ENCODE results near the gene TMEM121. TPM values are rescaled to one million over a fixed set of nuclear protein-coding genes. Genes with fewer than 3 reads are reported as not detected.
"Not testable (repeated sequence)": the region's sequence is repeated elsewhere in the genome, so short reads cannot be mapped to it uniquely, and the experiment has no call there.

TMEM121 gene
- total RNA-seq, 1 donor from 2014 or later = 3.1 TPM

GRCh38 chr14:105568859-105569766 lies 42.7 kb downstream of the TMEM121 start:
- H3K9ac ChIP-seq (ENCODE audit: low read depth in 1 of 3, low read length in 3 of 3) = no peak overlapping the region
- no peak overlapping the region for H3K4me3 ChIP-seq (ENCODE audit: low read length in 3 of 3)
- no peaks in the 10 kb centered on the region for H3K36me3 ChIP-seq (ENCODE audit: control insufficient read depth in 3 of 3, insufficient read depth in 3 of 3, low read length in 3 of 3)
- H3K9me3 ChIP-seq (ENCODE audit: control insufficient read depth in 3 of 3, low read length in 3 of 3) = no peaks in the 10 kb centered on the region
- no peak overlapping the region for H3K27ac ChIP-seq (ENCODE audit: low read depth, low read length)
- no peaks in the 10 kb centered on the region for H3K4me1 ChIP-seq (ENCODE audit: control insufficient read depth in 3 of 3, insufficient read depth in 3 of 3, low read length in 3 of 3)
- H3K27me3 ChIP-seq (ENCODE audit: control insufficient read depth in 3 of 3, insufficient read depth in 3 of 3, low read length in 3 of 3) = peaks cover 0 to 4% (median 0%) of the 10 kb centered on the region in 3 donors

GRCh38 chr14:105570482-105570881 lies 44.1 kb downstream of the TMEM121 start:
- Histone ChIP-seq H3K4me1 (ENCODE audit: control insufficient read depth in 3 of 3, insufficient read depth in 3 of 3, low read length in 3 of 3) (no peaks in the 10 kb centered on the region), H3K27me3 (ENCODE audit: control insufficient read depth in 3 of 3, insufficient read depth in 3 of 3, low read length in 3 of 3) (peaks cover 0 to 4% (median 0%) of the 10 kb centered on the region in 3 donors), H3K9ac (ENCODE audit: low read depth in 1 of 3, low read length in 3 of 3) (no peak overlapping the region), H3K4me3 (ENCODE audit: low read length in 3 of 3) (no peak overlapping the region), H3K27ac (ENCODE audit: low read depth, low read length) (no peak overlapping the region), H3K36me3 (ENCODE audit: control insufficient read depth in 3 of 3, insufficient read depth in 3 of 3, low read length in 3 of 3) (no peaks in the 10 kb centered on the region), H3K9me3 (ENCODE audit: control insufficient read depth in 3 of 3, low read length in 3 of 3) (no peaks in the 10 kb centered on the region)

DNA sequence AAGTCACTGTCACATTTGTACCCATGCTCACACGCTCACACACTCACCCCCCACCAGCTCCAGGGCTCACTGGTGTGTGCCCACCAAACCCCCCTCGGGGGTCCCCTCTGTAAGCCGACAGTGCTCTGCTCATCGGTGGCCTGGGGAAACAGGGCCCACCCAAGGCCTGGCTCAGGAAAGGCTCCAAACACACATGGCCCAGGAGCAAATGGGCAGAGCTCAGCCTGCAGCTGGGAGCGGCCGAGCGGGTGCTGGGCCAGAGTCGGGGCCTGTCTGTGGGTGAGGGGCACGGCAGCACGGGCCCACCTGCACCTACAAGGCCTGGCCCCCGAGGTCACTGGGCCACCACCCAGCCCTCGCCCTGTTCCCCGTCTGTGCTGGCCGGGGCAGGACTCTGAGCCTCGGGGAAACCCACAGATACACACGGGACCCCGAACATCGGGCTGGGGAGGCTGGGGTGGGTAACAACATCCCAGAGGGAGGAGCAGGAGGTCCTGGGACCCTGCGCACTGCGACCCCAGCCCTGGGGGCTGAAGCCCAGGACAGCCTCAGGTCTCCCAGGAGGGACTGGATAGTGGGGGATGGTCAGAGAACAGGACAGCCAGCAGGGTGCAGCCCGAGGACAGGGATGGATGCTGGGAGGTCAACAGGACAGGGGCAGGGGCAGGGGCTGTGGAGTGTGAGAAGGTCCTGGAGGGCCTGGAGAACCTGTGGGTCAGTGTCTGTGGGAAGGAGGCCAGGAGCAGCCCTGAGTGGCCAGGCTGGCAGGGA lies 45.0 kb downstream of the TMEM121 start:
- H3K4me1 ChIP-seq (ENCODE audit: control insufficient read depth in 3 of 3, insufficient read depth in 3 of 3, low read length in 3 of 3); H3K27me3 ChIP-seq (ENCODE audit: control insufficient read depth in 3 of 3, insufficient read depth in 3 of 3, low read length in 3 of 3); H3K36me3 ChIP-seq (ENCODE audit: control insufficient read depth in 3 of 3, insufficient read depth in 3 of 3, low read length in 3 of 3); H3K4me3 ChIP-seq (ENCODE audit: low read length in 3 of 3); H3K9me3 ChIP-seq (ENCODE audit: control insufficient read depth in 3 of 3, low read length in 3 of 3); H3K9ac ChIP-seq (ENCODE audit: low read depth in 1 of 3, low read length in 3 of 3); H3K27ac ChIP-seq (ENCODE audit: low read depth, low read length): not testable (repeated sequence)

- not testable (repeated sequence) for H3K9ac ChIP-seq (ENCODE audit: low read depth in 1 of 3, low read length in 3 of 3); H3K27me3 ChIP-seq (ENCODE audit: control insufficient read depth in 3 of 3, insufficient read depth in 3 of 3, low read length in 3 of 3); H3K4me1 ChIP-seq (ENCODE audit: control insufficient read depth in 3 of 3, insufficient read depth in 3 of 3, low read length in 3 of 3); H3K36me3 ChIP-seq (ENCODE audit: control insufficient read depth in 3 of 3, insufficient read depth in 3 of 3, low read length in 3 of 3); H3K27ac ChIP-seq (ENCODE audit: low read depth, low read length); H3K4me3 ChIP-seq (ENCODE audit: low read length in 3 of 3); H3K9me3 ChIP-seq (ENCODE audit: control insufficient read depth in 3 of 3, low read length in 3 of 3)
Measured at GRCh38 chr14:105572063-105572462, 45.7 kb downstream of the TMEM121 start.

DNA sequence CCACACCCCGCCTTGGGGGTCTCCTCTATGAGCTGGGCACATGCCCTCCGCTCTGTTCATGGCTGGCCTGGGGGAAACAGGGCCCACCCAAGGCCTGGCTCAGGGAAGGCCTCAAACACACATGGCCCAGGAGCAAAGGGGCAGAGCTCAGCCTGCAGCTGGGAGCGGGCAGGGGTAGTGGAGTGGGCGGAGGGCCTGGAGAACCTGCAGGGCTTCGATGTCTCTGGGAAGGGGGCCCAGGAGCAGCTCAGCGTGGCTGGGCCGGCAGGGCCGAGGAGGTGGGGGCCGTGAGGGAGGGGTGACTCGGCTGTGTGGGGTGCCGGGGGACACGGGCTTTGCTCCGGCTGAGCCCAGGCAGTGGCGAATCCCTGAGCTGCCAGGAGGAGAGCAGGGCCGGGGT lies 47.5 kb downstream of the TMEM121 start:
- not testable (repeated sequence) for H3K9me3 ChIP-seq (ENCODE audit: control insufficient read depth in 3 of 3, low read length in 3 of 3); H3K36me3 ChIP-seq (ENCODE audit: control insufficient read depth in 3 of 3, insufficient read depth in 3 of 3, low read length in 3 of 3); H3K27me3 ChIP-seq (ENCODE audit: control insufficient read depth in 3 of 3, insufficient read depth in 3 of 3, low read length in 3 of 3); H3K27ac ChIP-seq (ENCODE audit: low read depth, low read length); H3K4me1 ChIP-seq (ENCODE audit: control insufficient read depth in 3 of 3, insufficient read depth in 3 of 3, low read length in 3 of 3); H3K4me3 ChIP-seq (ENCODE audit: low read length in 3 of 3); H3K9ac ChIP-seq (ENCODE audit: low read depth in 1 of 3, low read length in 3 of 3)

- H3K9ac ChIP-seq (ENCODE audit: low read depth in 1 of 3, low read length in 3 of 3); H3K4me1 ChIP-seq (ENCODE audit: control insufficient read depth in 3 of 3, insufficient read depth in 3 of 3, low read length in 3 of 3); H3K27ac ChIP-seq (ENCODE audit: low read depth, low read length); H3K36me3 ChIP-seq (ENCODE audit: control insufficient read depth in 3 of 3, insufficient read depth in 3 of 3, low read length in 3 of 3); H3K27me3 ChIP-seq (ENCODE audit: control insufficient read depth in 3 of 3, insufficient read depth in 3 of 3, low read length in 3 of 3); H3K9me3 ChIP-seq (ENCODE audit: control insufficient read depth in 3 of 3, low read length in 3 of 3); H3K4me3 ChIP-seq (ENCODE audit: low read length in 3 of 3): not testable (repeated sequence)
Measured at GRCh38 chr14:105574411-105574810, 48.0 kb downstream of the TMEM121 start.

DNA sequence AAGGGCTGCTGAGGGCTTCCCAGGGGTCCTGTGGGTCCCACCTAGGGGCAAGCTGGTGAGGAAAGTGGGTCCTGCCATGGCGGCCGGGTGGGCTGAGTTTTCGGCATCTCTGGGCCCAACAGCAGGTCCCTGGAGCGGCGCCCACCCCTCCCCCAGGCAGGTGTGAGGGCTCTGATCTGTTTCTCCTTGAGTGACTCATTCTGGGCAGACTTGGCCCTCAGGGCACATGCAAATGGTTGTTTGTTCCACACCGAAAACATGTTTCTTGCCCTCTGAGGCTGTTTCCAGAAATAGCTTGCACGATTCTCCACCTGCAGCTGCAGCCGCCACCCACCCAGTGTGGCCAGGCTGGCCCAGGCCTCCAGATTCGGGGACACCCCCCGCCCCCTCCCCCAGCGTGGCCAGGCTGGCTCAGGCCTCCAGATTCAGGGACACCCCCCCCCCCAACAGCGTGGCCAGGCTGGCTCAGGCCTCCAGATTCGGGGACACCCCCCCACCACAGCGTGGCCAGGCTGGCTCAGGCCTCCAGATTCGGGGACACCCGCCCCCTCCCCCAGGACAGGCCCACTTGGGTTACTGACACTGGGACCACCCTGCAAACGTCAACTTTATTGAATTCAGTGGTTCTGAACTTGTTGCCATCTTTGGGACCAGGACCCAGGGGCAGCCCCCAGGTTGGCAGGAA lies 48.8 kb downstream of the TMEM121 start:
- H3K27me3 ChIP-seq (ENCODE audit: control insufficient read depth in 3 of 3, insufficient read depth in 3 of 3, low read length in 3 of 3); H3K4me1 ChIP-seq (ENCODE audit: control insufficient read depth in 3 of 3, insufficient read depth in 3 of 3, low read length in 3 of 3); H3K36me3 ChIP-seq (ENCODE audit: control insufficient read depth in 3 of 3, insufficient read depth in 3 of 3, low read length in 3 of 3); H3K9ac ChIP-seq (ENCODE audit: low read depth in 1 of 3, low read length in 3 of 3); H3K4me3 ChIP-seq (ENCODE audit: low read length in 3 of 3); H3K27ac ChIP-seq (ENCODE audit: low read depth, low read length); H3K9me3 ChIP-seq (ENCODE audit: control insufficient read depth in 3 of 3, low read length in 3 of 3): not testable (repeated sequence)

- H3K4me1 ChIP-seq (ENCODE audit: control insufficient read depth in 3 of 3, insufficient read depth in 3 of 3, low read length in 3 of 3) = no peaks in the 10 kb centered on the region
- no peaks in the 10 kb centered on the region for H3K27me3 ChIP-seq (ENCODE audit: control insufficient read depth in 3 of 3, insufficient read depth in 3 of 3, low read length in 3 of 3)
- no peak overlapping the region for H3K27ac ChIP-seq (ENCODE audit: low read depth, low read length)
- H3K4me3 ChIP-seq (ENCODE audit: low read length in 3 of 3) = no peak overlapping the region
- H3K9ac ChIP-seq (ENCODE audit: low read depth in 1 of 3, low read length in 3 of 3) = no peak overlapping the region
- H3K36me3 ChIP-seq (ENCODE audit: control insufficient read depth in 3 of 3, insufficient read depth in 3 of 3, low read length in 3 of 3) = no peaks in the 10 kb centered on the region
- no peaks in the 10 kb centered on the region for H3K9me3 ChIP-seq (ENCODE audit: control insufficient read depth in 3 of 3, low read length in 3 of 3)
Measured at GRCh38 chr14:105576525-105577088, 50.2 kb downstream of the TMEM121 start.

DNA sequence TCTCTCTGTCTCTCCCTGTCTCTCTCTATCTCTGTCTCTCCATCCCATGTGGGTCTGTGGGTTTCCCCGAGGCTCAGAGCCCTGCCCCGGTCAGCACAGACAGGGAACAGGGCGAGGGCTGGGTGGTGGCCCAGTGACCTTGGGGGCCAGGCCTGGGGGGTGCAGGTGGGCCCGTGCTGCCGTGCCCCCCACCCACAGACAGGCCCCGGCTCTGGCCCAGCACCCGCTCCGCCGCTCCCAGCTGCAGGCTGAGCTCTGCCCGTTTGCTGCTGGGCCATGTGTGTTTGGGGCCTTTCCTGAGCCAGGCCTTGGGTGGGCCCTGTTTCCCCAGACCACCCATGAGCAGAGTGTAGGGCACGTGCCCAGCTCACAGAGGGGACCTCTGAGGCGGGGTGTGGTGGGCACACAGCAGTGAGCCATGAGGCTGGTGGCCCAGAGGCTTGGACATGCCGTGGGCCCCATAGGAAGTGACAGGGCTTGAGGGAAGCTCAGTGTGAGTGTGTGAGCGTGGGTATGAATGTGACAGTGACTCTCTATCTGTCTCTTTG lies 51.0 kb downstream of the TMEM121 start:
- H3K36me3 ChIP-seq (ENCODE audit: control insufficient read depth in 3 of 3, insufficient read depth in 3 of 3, low read length in 3 of 3) = no peaks in the 10 kb centered on the region
- H3K9ac ChIP-seq (ENCODE audit: low read depth in 1 of 3, low read length in 3 of 3) = no peak overlapping the region
- no peaks in the 10 kb centered on the region for H3K9me3 ChIP-seq (ENCODE audit: control insufficient read depth in 3 of 3, low read length in 3 of 3)
- no peaks in the 10 kb centered on the region for H3K4me1 ChIP-seq (ENCODE audit: control insufficient read depth in 3 of 3, insufficient read depth in 3 of 3, low read length in 3 of 3)
- H3K27ac ChIP-seq (ENCODE audit: low read depth, low read length) = no peak overlapping the region
- H3K27me3 ChIP-seq (ENCODE audit: control insufficient read depth in 3 of 3, insufficient read depth in 3 of 3, low read length in 3 of 3) = no peaks in the 10 kb centered on the region
- no peak overlapping the region for H3K4me3 ChIP-seq (ENCODE audit: low read length in 3 of 3)

Data from skeletal muscle tissue (tissue), 4 donors.